HG03108 (cell line): ENCODE data around the gene FSTL3.
"Not testable (repeated sequence)": the region's sequence is repeated elsewhere in the genome, so short reads cannot be mapped to it uniquely, and the experiment has no call there.

ENCODE experiments used
- ATAC-seq: cut with Tn5 transposase; IDR thresholded peaks from one replicate; pipeline ENCODE4 v1.9.1; 2021; ENCODE audit warnings: moderate library complexity; ENCODE audit not compliant: unreplicated experiment

The FSTL3 gene

GRCh38 chr19:681029-682019, 5.1 kb downstream of the FSTL3 start:
- peak; percentile 40 for ATAC-seq

DNA sequence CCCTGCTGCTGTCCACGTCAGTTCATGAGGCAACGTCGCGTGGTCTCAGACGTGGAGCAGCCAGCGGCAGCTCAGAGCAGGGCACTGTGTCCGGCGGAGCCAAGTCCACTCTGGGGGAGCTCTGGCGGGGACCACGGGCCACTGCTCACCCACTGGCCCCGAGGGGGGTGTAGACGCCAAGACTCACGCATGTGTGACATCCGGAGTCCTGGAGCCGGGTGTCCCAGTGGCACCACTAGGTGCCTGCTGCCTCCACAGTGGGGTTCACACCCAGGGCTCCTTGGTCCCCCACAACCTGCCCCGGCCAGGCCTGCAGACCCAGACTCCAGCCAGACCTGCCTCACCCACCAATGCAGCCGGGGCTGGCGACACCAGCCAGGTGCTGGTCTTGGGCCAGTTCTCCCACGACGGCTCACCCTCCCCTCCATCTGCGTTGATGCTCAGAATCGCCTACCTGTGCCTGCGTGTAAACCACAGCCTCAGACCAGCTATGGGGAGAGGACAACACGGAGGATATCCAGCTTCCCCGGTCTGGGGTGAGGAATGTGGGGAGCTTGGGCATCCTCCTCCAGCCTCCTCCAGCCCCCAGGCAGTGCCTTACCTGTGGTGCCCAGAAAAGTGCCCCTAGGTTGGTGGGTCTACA, 6.6 kb downstream of the FSTL3 start:
- no peak for ATAC-seq

- ATAC-seq: no peak
Observed at GRCh38 chr19:685454-685931, 9.3 kb downstream of the FSTL3 start.

- no peak for ATAC-seq
Observed at GRCh38 chr19:686589-687297, 10.6 kb downstream of the FSTL3 start.

DNA sequence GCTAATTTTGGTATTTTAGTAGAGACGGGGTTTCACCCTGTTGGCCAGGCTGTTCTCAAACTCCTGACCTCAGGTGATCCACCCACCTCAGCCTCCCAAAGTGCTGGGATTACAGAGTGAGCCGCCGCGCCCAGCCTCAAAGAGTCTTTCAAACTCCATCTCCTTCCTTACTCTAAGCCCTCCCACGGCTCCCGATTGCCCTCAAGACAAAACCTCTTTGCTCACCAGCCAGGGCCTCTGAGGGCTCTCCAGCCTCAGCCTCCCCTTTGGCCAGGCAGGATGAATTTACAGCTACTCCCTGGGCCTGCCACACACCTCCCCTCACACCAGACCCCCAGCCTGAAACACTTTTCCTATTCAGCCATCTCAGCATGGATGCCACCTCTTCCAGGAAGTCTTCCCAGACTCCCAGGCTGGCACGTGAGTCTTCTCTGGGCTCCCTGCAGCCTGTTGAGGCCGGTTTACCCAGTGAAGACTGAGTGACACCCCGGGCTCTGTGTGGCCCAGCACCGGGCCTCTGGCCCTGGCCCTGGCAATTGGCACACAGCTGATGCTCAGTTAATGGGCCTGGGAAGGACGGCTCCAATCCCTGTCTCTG, 11.5 kb downstream of the FSTL3 start:
- no peak for ATAC-seq

DNA sequence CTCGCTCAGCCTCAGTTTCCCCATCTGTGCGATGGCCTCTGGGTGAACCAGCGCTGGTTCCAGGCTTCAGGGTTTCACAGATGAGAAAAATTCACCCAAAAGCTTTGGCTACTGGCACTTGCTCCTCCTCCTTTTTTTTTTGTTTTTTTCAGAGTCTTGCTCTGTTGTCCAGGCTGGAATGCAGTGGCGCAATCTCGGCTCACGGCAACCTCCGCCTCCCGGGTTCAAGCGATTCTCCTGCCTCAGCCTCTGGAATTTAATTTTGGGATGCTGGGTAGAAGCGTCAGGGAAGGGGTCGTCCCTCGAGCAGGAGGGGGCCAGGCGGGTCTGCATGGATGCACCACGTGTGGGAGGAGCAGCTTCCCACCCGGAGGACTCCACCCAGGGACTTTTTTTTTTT, 12.0 kb downstream of the FSTL3 start:
- ATAC-seq: no peak

GRCh38 chr19:688992-689391, 12.8 kb downstream of the FSTL3 start:
- ATAC-seq: no peak

GRCh38 chr19:690203-690602, 14.0 kb downstream of the FSTL3 start:
- ATAC-seq: no peak

GRCh38 chr19:694481-695351, 18.5 kb downstream of the FSTL3 start:
- no peak for ATAC-seq

DNA sequence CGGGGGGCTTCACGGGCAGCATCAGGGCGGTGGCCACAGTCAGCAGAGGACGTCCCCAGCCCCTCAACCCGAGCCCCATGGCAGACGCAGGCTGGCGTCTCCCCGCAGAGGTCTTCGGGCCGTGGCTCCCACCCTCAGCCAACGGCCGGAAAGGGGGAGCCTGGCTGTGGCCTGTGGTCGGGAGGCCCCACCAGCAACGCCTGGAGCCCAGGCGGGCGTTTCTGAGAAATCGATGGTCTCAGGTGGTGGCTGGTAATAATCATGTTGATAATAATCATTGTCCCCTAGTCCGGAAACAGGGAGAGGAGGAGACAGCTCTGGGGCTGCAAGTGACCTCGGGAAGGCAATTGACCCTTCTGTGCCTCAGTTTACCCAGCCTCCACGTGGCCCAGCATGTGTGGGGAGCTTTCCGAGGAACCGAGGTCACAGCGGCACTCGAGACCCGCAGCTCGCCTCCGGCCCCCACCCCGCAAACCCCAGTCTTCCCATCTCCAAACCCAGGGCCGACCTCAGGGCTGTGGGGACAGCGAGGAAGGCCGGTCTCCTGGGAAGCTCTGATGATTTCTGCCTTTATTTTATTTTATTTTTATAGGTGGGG, 19.3 kb downstream of the FSTL3 start, which contains the start of gene PRSS57:
TSS of gene PRSS57 (minus strand) at position 101 of the 598 bp plus-strand sequence. CDS start at position 79, 22 bp downstream.
- ATAC-seq: no peak

GRCh38 chr19:698529-698928, 22.3 kb downstream of the FSTL3 start:
- ATAC-seq: not testable (repeated sequence)

- ATAC-seq: not testable (repeated sequence)
Observed at GRCh38 chr19:699885-700284, 23.7 kb downstream of the FSTL3 start.

DNA sequence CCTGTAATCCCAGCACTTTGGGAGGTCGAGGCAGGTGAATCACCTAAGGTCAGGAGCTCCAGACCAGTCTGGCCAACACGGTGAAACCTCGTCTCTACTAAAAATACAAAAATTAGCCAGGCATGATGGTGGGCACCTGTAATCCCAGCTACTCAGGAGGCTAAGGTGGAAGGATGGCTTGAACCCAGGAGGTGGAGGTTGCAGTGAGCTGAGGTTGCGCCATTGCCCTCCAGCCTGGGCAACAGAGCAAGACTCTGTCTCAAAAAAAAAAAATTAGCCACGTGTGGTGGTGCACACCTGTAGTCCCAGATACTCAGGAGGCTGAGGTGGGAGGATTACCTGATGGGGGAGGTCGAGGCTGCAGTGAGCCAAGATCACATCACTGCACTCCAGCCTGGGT, 26.7 kb downstream of the FSTL3 start:
- not testable (repeated sequence) for ATAC-seq

DNA sequence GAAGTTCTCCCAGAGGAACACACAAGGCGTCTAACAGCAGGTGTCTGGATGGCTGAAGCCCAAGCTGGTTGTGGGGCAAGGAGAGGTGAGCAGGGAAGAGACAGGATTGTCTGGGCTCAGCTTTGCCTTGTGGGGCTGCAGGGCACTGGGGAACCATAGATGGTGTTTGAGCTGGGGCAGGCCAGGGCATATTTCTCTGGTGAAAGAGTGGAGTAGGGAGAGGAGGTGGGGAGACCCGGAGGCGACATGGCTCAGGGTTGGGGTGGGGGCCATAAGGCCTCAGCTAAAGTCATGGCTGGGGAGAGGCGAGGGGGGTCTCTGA, 27.1 kb downstream of the FSTL3 start:
- ATAC-seq: no peak

- ATAC-seq: peak; percentile 43
Observed at GRCh38 chr19:703651-704446, 27.7 kb downstream of the FSTL3 start.

DNA sequence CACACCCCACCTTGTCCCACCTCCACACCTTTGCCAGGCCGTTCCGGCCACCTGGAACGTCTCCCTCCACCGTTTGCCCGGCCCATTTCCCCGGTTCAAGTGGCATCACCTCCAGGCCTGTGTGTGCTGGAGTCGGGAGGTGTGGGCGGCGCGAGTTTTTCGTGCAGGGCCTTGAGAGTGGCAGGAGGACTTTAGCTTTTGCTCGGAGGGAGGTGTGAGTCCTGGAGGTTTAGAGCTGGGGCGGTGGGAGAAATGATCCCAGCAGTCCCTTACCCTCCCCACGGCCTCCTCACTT, 28.2 kb downstream of the FSTL3 start:
- no peak for ATAC-seq

DNA sequence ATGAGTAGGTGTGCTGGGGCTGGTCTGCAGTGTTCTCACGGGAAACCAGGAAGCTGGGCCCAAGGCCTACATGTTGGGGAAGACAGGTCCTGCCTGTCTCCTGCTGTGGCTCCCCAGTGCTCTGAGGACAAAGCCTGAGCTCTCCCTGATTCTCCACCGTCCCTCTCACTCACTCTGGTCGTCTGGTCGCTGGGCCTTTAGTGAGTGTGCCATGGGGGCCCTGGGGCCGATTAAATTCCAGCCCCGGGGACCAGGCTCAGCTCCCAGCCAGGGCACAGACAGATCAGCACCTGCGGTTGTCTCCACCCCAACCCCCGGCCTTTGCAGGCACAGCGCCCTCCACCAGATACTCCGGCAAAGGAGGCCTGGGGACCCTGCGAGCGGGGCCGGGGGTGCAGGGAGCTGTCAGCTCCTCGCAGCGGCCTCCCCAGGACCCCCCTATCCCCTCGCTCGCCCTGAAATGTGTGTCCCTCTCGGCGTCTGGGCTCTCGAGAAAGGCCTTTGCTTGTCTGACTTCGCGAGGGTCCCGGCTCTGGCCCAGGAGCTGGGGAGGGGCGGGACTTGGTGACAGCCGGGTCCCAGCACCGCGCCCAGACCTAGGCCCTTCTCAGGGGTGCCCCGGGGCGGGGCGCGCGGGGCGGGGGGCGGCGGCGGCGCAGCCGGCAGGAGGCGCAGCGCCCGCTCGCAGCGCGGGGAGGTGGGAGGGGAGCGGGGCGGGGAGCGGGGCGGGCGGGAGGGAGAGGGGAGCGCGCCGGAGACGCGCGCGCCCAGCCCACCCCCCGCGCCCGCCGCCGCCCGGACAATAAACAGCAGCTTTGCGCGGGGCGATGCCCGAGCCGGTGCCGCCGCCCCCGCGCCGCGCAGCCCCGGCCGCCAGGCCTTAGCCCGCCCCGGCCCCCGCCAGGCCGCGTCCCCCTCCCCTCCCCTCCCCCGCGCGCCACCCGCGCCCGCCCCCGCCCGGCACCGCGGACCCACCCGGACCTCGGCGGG, 32.3 kb downstream of the FSTL3 start, which contains the start of gene PALM:
TSS of gene PALM (plus strand) at position 782 of the 990 bp plus-strand sequence. CDS start 212 bp downstream, outside the sequence.
- ATAC-seq: no peak
